Uterus (tissue), 4 donors: Measurements from ENCODE around the gene GNAT2. TPM values are rescaled to one million over a fixed set of nuclear protein-coding genes. Genes with fewer than 3 reads are reported as not detected.
A peak's percentile ranks its signal among the peaks of the same experiment; 100 is the strongest.

Source experiments
- DNase-seq, 2 donors: peaks; one replicate each; pipeline ENCODE4 v3.0.0-alpha.2; 2019 to 2020
- H3K27ac ChIP-seq, 2 donors: fragments of 200-600 bp; sonication (generic); 1 replicate in 1 of 2; 2 replicates in 1 of 2; pipeline ENCODE4 v1.5.1; 2016 to 2018
- H3K27me3 ChIP-seq, 2 donors: fragments of 200-600 bp; sonication (generic); one replicate each; pipeline ENCODE4 v1.5.1; 2018 to 2019; ENCODE audit warnings: control low read depth in 1 of 2
- H3K36me3 ChIP-seq, 2 donors: fragments of 200-600 bp; sonication (generic); one replicate each; pipeline ENCODE4 v1.5.1; 2019; ENCODE audit warnings: control low read depth in 1 of 2
- H3K4me1 ChIP-seq, 2 donors: fragments of 200-600 bp; sonication (generic); one replicate each; pipeline ENCODE4 v1.5.1; 2018 to 2019; ENCODE audit warnings: control low read depth in 1 of 2
- H3K4me3 ChIP-seq, 2 donors: fragments of 200-600 bp; sonication (generic); 1 replicate in 1 of 2; 2 replicates in 1 of 2; pipeline ENCODE4 v1.5.1; 2018 to 2019; ENCODE audit warnings: mild to moderate bottlenecking in 1 of 2
- H3K9me3 ChIP-seq, 2 donors: fragments of 200-600 bp; sonication (generic); one replicate each; pipeline ENCODE4 v1.5.1; 2019; ENCODE audit warnings: control low read depth in 1 of 2
- POLR2A ChIP-seq, 2 donors: fragments of 450-650 bp; IDR thresholded peaks; one replicate each; pipeline ENCODE4 v1.6.1; 2016; ENCODE audit warnings: antibody characterized with exemption in 2 of 2, mild to moderate bottlenecking in 1 of 2, moderate library complexity in 1 of 2
- intact Hi-C: fragments of 100-400 bp; cut with DNase I; formaldehyde crosslinking; loops from one replicate; pipeline ENCODE4 v1.15.1; 2023; ENCODE audit warnings: low total_unique reads
- total RNA-seq, 4 donors: library from RNA; depleted of rRNA in 3 of 4; stranded (reverse); fragments of >200 nt in 3 of 4; gene quantifications; one replicate each; pipeline versions ENCODE4 v1.1.0 to v1.2.4, GENCODE V29; 2014 to 2023
- TF ChIP-seq, protein P1 (sequence below), 4 experiments: fragments of 200-600 bp in 2 of 4; fragments of 450-650 bp in 2 of 4; sonication (generic) in 2 of 4; IDR thresholded peaks; one replicate each; pipeline ENCODE4 v1.5.1; 2016 to 2019; ENCODE audit warnings: antibody characterized with exemption in 4 of 4, mild to moderate bottlenecking in 2 of 4, moderate library complexity in 1 of 4
- donor health status: DM: yes; HTN: yes; CAD: no.

The GNAT2 gene
- total RNA-seq, 4 donors from 2014 or later, result not detected

GRCh38 chr1:109652402-109652801, 33.0 kb upstream of the GNAT2 start:
- Histone ChIP-seq H3K27me3 (no peaks in the 10 kb centered on the region), H3K36me3 (no peaks in the 10 kb centered on the region), H3K9me3 (no peaks in the 10 kb centered on the region), H3K4me1 (no peaks in the 10 kb centered on the region), H3K27ac (no peak overlapping the region), H3K4me3 (no peak overlapping the region)
- no peak for DNase-seq
- intact Hi-C loops, result loop anchor here (10.0 kb wide), 1 partner anchor 332 kb away; the partner anchor contains the start of gene AHCYL1
- TF ChIP-seq, protein P1, sequence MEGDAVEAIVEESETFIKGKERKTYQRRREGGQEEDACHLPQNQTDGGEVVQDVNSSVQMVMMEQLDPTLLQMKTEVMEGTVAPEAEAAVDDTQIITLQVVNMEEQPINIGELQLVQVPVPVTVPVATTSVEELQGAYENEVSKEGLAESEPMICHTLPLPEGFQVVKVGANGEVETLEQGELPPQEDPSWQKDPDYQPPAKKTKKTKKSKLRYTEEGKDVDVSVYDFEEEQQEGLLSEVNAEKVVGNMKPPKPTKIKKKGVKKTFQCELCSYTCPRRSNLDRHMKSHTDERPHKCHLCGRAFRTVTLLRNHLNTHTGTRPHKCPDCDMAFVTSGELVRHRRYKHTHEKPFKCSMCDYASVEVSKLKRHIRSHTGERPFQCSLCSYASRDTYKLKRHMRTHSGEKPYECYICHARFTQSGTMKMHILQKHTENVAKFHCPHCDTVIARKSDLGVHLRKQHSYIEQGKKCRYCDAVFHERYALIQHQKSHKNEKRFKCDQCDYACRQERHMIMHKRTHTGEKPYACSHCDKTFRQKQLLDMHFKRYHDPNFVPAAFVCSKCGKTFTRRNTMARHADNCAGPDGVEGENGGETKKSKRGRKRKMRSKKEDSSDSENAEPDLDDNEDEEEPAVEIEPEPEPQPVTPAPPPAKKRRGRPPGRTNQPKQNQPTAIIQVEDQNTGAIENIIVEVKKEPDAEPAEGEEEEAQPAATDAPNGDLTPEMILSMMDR (IDR thresholded peaks at IDR 0.05), result no peak
- TF ChIP-seq POLR2A (IDR thresholded peaks at IDR 0.05), result no peak

GRCh38 chr1:109650609-109651008, 31.2 kb upstream of the GNAT2 start:
- H3K36me3 ChIP-seq, result no peaks in the 10 kb centered on the region
- no peak for DNase-seq
- no peak overlapping the region for H3K27ac ChIP-seq
- H3K27me3 ChIP-seq, result no peaks in the 10 kb centered on the region
- no peak for TF ChIP-seq POLR2A (IDR thresholded peaks at IDR 0.05)
- TF ChIP-seq, protein P1 (IDR thresholded peaks at IDR 0.05), result no peak
- intact Hi-C loops, result loop anchor here (10.0 kb wide), 1 partner anchor 334 kb away; the partner anchor contains the start of gene AHCYL1
- H3K4me1 ChIP-seq, result no peaks in the 10 kb centered on the region
- H3K4me3 ChIP-seq, result no peak overlapping the region
- H3K9me3 ChIP-seq, result no peaks in the 10 kb centered on the region

GRCh38 chr1:109649491-109649914, 30.1 kb upstream of the GNAT2 start:
- peak overlapping the region; percentile 58 to 81 for H3K27ac ChIP-seq
- H3K4me3 ChIP-seq, result peak overlapping the region; percentile 21 to 23
- H3K4me1 ChIP-seq, result no peaks in the 10 kb centered on the region
- no peaks in the 10 kb centered on the region for H3K36me3 ChIP-seq
- TF ChIP-seq, protein P1 (IDR thresholded peaks at IDR 0.05), result peak; percentile 53 to 69 (median 54)
- TF ChIP-seq POLR2A (IDR thresholded peaks at IDR 0.05), result no peak
- intact Hi-C loops, result no loop called here
- DNase-seq, result no peak
- H3K9me3 ChIP-seq, result no peaks in the 10 kb centered on the region
- no peaks in the 10 kb centered on the region for H3K27me3 ChIP-seq

GRCh38 chr1:109644670-109645069, 25.3 kb upstream of the GNAT2 start:
- H3K9me3 ChIP-seq, result no peaks in the 10 kb centered on the region
- H3K36me3 ChIP-seq, result no peaks in the 10 kb centered on the region
- no peak for DNase-seq
- intact Hi-C loops, result loop anchor here (5.0 kb wide), 1 partner anchor 128 kb away; no protein-coding TSS in a partner anchor
- no peaks in the 10 kb centered on the region for H3K4me1 ChIP-seq
- H3K27ac ChIP-seq, result no peak overlapping the region
- H3K27me3 ChIP-seq, result no peaks in the 10 kb centered on the region
- TF ChIP-seq, protein P1 (IDR thresholded peaks at IDR 0.05), result no peak
- TF ChIP-seq POLR2A (IDR thresholded peaks at IDR 0.05), result no peak
- no peak overlapping the region for H3K4me3 ChIP-seq

GRCh38 chr1:109643385-109644230, 24.2 kb upstream of the GNAT2 start:
- Histone ChIP-seq H3K4me1 (no peaks in the 10 kb centered on the region), H3K9me3 (no peaks in the 10 kb centered on the region), H3K27me3 (no peaks in the 10 kb centered on the region), H3K4me3 (no peak overlapping the region), H3K36me3 (no peaks in the 10 kb centered on the region), H3K27ac (peak overlapping the region in 1 of 2 donors; percentile 30)
- no peak for TF ChIP-seq POLR2A (IDR thresholded peaks at IDR 0.05)
- TF ChIP-seq, protein P1 (IDR thresholded peaks at IDR 0.05), result peak; percentile 70 to 82 (median 74)
- intact Hi-C loops, result loop anchor here (5.0 kb wide), 1 partner anchor 129 kb away; no protein-coding TSS in a partner anchor
- peak; percentile 75 to 80 for DNase-seq
